ENCODE data around the gene FANCE.

- TF ChIP-seq REST (IDR thresholded peaks at IDR 0.05; ENCODE audit: insufficient read depth in 1 of 2, low read depth in 2 of 2, low read length in 2 of 2) (no peak), POLR2AphosphoS5 (IDR thresholded peaks at IDR 0.05; ENCODE audit: low read depth, low read length) (no peak), FOXP2 (optimal IDR thresholded peaks at IDR 0.05; ENCODE audit: borderline replicate concordance, extremely low read depth, extremely low read length, insufficient read depth) (no peak), SIN3A (IDR thresholded peaks at IDR 0.05; ENCODE audit: borderline replicate concordance, insufficient read depth, low read length) (no peak)
These were observed 54.4 kb downstream of the FANCE start for GRCh38 chr6:35506536-35506935.
